Activated CD4-positive, alpha-beta memory T cell treated with anti-CD3 and anti-CD28 coated beads, Interleukin-2, amount 10 ng/mL, durations not matched to agents 7 days and 5 days (primary cell): ENCODE data around the gene HLF. TPM values are rescaled to one million over a fixed set of nuclear protein-coding genes. Genes with fewer than 3 reads are reported as not detected.
A peak's percentile ranks its signal among the peaks of the same experiment; 100 is the strongest.

ENCODE experiments used
- CTCF ChIA-PET: fragments of 350-600 bp; sonication (Branson Sonifier 250); formaldehyde crosslinking; loops from one replicate; lab custom pipeline; 2021; ENCODE audit warnings: antibody characterized with exemption, inconsistent platforms; lab: Charles Lee
- POLR2A ChIA-PET: fragments of 350-600 bp; sonication (Branson Sonifier 250); formaldehyde crosslinking; loops from one replicate; lab custom pipeline; 2021; ENCODE audit warnings: antibody characterized with exemption; lab: Charles Lee
- DNase-seq: peaks from one replicate; pipeline ENCODE4 v3.0.0-alpha.2; 2020
- H3K27ac Mint-ChIP-seq: one replicate; pipeline ENCODE4 v1.8.0; 2021; ENCODE audit warnings: mild to moderate bottlenecking, mixed read lengths
- H3K27me3 Mint-ChIP-seq: one replicate; pipeline ENCODE4 v1.8.0; 2021; ENCODE audit warnings: mixed read lengths
- H3K36me3 Mint-ChIP-seq: one replicate; pipeline ENCODE4 v1.8.0; 2021; ENCODE audit warnings: low read depth, mixed read lengths
- H3K4me1 Mint-ChIP-seq: one replicate; pipeline ENCODE4 v1.8.0; 2021; ENCODE audit warnings: mixed read lengths
- H3K4me3 Mint-ChIP-seq: one replicate; pipeline ENCODE4 v1.8.0; 2021; ENCODE audit warnings: mild to moderate bottlenecking, mixed read lengths
- H3K9me3 Mint-ChIP-seq: one replicate; pipeline ENCODE4 v1.8.0; 2021; ENCODE audit warnings: mixed read lengths
- total RNA-seq, 2 experiments: library from RNA; stranded (reverse); gene quantifications; one replicate each; pipeline ENCODE4 v1.2.3, GENCODE V29; 2021

HLF gene
- total RNA-seq, 2 experiments from 2014 or later: 2.8 to 3.3 TPM

GRCh38 chr17:55356434-55357328 lies 91.9 kb downstream of the HLF start:
- H3K4me3 Mint-ChIP-seq: no peak overlapping the region
- DNase-seq: peak; percentile 78
- H3K9me3 Mint-ChIP-seq: peaks cover 10% of the 10 kb centered on the region
- ChIA-PET POLR2A (interaction anchor here (0.5 to 2.0 kb wide), 4 partner anchors 12 to 1079 kb away, joined by 3 to 7 read pairs (median 5); partner anchors contain the start of gene MMD), CTCF (interaction anchor here (0.6 to 5.6 kb wide), 36 partner anchors 8 to 372 kb away, joined by 3 to 76 read pairs (median 4); partner anchors contain the start of gene SMIM36)
- H3K27me3 Mint-ChIP-seq: peaks cover 15% of the 10 kb centered on the region
- peaks cover 9% of the 10 kb centered on the region for H3K36me3 Mint-ChIP-seq
- no peak overlapping the region for H3K27ac Mint-ChIP-seq
- H3K4me1 Mint-ChIP-seq: peaks cover 2% of the 10 kb centered on the region

DNA sequence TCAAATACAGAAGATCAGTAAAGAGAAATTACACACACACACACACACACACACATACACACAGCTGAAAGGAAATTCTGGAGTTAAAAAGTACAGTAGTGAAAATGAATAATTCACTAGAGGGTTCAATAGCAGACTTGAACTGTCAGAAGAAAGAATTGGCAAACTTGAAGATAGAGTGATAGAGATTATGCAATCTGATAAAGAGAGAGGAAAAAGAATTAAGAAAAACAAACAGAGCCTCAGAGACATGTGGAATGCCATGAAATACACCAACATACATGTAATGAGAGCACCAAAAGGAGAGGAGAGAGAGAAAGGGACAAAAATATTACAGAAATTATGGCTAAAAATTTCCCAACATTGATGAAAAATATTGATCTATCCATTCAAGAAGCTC lies 96.2 kb downstream of the HLF start:
- no peak for DNase-seq
- Mint-ChIP-seq H3K27me3 (peaks cover 16% of the 10 kb centered on the region), H3K9me3 (peaks cover 10% of the 10 kb centered on the region), H3K4me3 (no peak overlapping the region), H3K36me3 (peaks cover 9% of the 10 kb centered on the region), H3K4me1 (peaks cover 2% of the 10 kb centered on the region), H3K27ac (no peak overlapping the region)
- ChIA-PET POLR2A (no interaction called here), CTCF (interaction anchor here (0.8 to 2.1 kb wide), 3 partner anchors 43 to 367 kb away, joined by 3 to 6 read pairs (median 4); no protein-coding TSS in a partner anchor)

- ChIA-PET CTCF (no interaction called here), POLR2A (no interaction called here)
- Mint-ChIP-seq H3K4me3 (no peak overlapping the region), H3K27ac (no peak overlapping the region), H3K27me3 (peaks cover 16% of the 10 kb centered on the region), H3K36me3 (peaks cover 9% of the 10 kb centered on the region), H3K4me1 (no peaks in the 10 kb centered on the region), H3K9me3 (peaks cover 10% of the 10 kb centered on the region)
- no peak for DNase-seq
Observed at GRCh38 chr17:55363033-55363432, 98.3 kb downstream of the HLF start.

DNA sequence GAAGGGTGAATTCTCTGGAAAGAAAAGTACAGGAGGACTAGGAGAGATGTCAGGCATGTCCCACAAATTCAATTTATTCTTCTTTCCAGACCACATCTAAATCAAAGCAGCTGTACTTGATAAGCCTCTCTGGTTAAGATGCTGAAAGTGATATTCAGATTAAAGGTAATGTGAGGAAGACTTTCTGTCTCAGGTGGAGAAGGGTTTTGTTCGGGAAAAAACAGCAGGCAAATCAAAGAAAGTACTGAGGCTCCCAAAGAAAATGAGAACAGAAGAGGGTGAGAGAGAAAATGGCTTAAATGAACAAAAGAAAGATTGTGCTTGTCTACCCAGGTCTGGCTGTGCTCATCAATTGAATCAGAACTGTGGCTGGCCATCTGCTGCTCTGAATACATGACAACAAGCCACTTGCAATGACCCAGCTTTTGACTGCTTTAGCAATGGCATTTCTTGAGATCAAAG lies 101.3 kb downstream of the HLF start:
- peaks cover 3% of the 10 kb centered on the region for H3K36me3 Mint-ChIP-seq
- H3K4me1 Mint-ChIP-seq: peaks cover 5% of the 10 kb centered on the region
- H3K27ac Mint-ChIP-seq: no peak overlapping the region
- no peak for DNase-seq
- H3K27me3 Mint-ChIP-seq: peaks cover 8% of the 10 kb centered on the region
- peaks cover 7% of the 10 kb centered on the region for H3K9me3 Mint-ChIP-seq
- POLR2A ChIA-PET: no interaction called here
- CTCF ChIA-PET: no interaction called here
- H3K4me3 Mint-ChIP-seq: no peak overlapping the region

DNA sequence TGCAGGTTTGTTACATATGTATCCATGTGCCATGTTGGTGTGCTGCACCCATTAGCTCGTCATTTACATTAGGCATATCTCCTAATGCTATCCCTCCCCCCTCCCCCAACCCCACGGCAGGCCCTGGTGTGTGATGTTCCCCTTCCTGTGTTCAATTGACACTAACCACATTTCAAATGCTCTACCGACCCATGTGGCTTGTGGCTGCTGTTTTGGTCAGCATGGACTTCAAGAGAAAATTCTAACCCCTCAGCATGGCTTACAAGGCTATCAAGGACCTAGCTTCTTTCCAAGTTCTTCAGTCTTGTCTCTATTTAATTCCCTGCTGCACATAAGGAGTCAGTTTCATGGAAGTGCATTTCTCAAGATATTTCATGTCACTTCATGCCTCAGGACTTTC lies 103.9 kb downstream of the HLF start:
- DNase-seq: peak; percentile 21
- peaks cover 14% of the 10 kb centered on the region for H3K9me3 Mint-ChIP-seq
- no peaks in the 10 kb centered on the region for H3K36me3 Mint-ChIP-seq
- peaks cover 6% of the 10 kb centered on the region for H3K27me3 Mint-ChIP-seq
- ChIA-PET CTCF (interaction anchor here (0.7 to 1.9 kb wide), 2 partner anchors 11 to 12 kb away, joined by 3 to 10 read pairs; no protein-coding TSS in a partner anchor), POLR2A (no interaction called here)
- H3K27ac Mint-ChIP-seq: no peak overlapping the region
- no peak overlapping the region for H3K4me3 Mint-ChIP-seq
- peaks cover 5% of the 10 kb centered on the region for H3K4me1 Mint-ChIP-seq

Other genes starting within 250 kb of the HLF start
- 10 to 100 TPM; 29.6 to 30.8 TPM for gene MMD, start 156.9 kb downstream of the HLF start, total RNA-seq
- not detected for gene SMIM36, start 246.5 kb downstream of the HLF start, total RNA-seq